Skeletal muscle tissue (tissue), 4 donors: ENCODE results near the gene RBP3. TPM values are rescaled to one million over a fixed set of nuclear protein-coding genes. Genes with fewer than 3 reads are reported as not detected.

Experiments used
- H3K27ac ChIP-seq: one replicate; pipeline ENCODE4 v1.7.0; 2013; ENCODE audit warnings: mild to moderate bottlenecking, low read depth, low read length, inconsistent platforms
- H3K27me3 ChIP-seq, 3 donors: one replicate each; pipeline ENCODE4 v1.7.0; 2013; ENCODE audit warnings: low read length in 3 of 3; ENCODE audit not compliant: control insufficient read depth in 3 of 3, insufficient read depth in 3 of 3
- H3K36me3 ChIP-seq, 3 donors: one replicate each; pipeline ENCODE4 v1.7.0; 2013; ENCODE audit warnings: low read length in 3 of 3; ENCODE audit not compliant: control insufficient read depth in 3 of 3, insufficient read depth in 3 of 3
- H3K4me1 ChIP-seq, 3 donors: one replicate each; pipeline ENCODE4 v1.7.0; 2013; ENCODE audit warnings: low read length in 3 of 3, mild to moderate bottlenecking in 3 of 3; ENCODE audit not compliant: control insufficient read depth in 3 of 3, insufficient read depth in 3 of 3
- H3K4me3 ChIP-seq, 3 donors: one replicate each; pipeline ENCODE4 v1.7.0; 2013; ENCODE audit warnings: low read length in 3 of 3
- H3K9ac ChIP-seq, 3 donors: one replicate each; pipeline ENCODE4 v1.7.0; 2013; ENCODE audit warnings: low read length in 3 of 3, mild to moderate bottlenecking in 3 of 3, moderate library complexity in 2 of 3, low read depth in 1 of 3
- H3K9me3 ChIP-seq, 3 donors: one replicate each; pipeline ENCODE4 v1.7.0; 2013; ENCODE audit warnings: low read length in 3 of 3; ENCODE audit not compliant: control insufficient read depth in 3 of 3
- total RNA-seq: library from RNA; depleted of rRNA; stranded (reverse); fragments of >200 nt; gene quantifications from one replicate; pipeline ENCODE4 v1.2.3, GENCODE V29; 2014
- donor health status: Osteomylitis.

Gene RBP3
- total RNA-seq, 1 donor from 2014 or later, result not detected

DNA sequence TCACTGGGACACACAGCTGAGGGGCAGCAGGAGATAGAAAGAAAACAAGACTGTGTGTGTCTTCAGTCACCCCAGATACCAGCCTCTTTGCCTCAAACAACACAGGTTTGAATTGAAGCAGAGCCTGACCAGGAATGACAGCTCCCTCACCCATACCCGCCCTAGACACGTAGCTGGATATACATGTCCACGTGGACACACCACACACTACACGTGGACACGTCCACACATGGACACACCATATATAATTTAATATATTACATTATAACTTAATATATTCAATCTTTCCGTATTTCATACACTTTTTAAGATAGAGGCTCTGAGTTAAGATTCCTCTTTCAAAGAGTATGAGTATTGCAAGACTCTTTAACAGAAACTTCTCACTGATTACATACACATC lies 14.6 kb upstream of the RBP3 start:
- no peaks in the 10 kb centered on the region for H3K9me3 ChIP-seq
- peaks cover 0 to 18% (median 5%) of the 10 kb centered on the region in 3 donors for H3K27me3 ChIP-seq
- H3K4me1 ChIP-seq, result no peaks in the 10 kb centered on the region
- no peaks in the 10 kb centered on the region for H3K36me3 ChIP-seq
- H3K4me3 ChIP-seq, result no peak overlapping the region
- H3K27ac ChIP-seq, result no peak overlapping the region
- no peak overlapping the region for H3K9ac ChIP-seq

DNA sequence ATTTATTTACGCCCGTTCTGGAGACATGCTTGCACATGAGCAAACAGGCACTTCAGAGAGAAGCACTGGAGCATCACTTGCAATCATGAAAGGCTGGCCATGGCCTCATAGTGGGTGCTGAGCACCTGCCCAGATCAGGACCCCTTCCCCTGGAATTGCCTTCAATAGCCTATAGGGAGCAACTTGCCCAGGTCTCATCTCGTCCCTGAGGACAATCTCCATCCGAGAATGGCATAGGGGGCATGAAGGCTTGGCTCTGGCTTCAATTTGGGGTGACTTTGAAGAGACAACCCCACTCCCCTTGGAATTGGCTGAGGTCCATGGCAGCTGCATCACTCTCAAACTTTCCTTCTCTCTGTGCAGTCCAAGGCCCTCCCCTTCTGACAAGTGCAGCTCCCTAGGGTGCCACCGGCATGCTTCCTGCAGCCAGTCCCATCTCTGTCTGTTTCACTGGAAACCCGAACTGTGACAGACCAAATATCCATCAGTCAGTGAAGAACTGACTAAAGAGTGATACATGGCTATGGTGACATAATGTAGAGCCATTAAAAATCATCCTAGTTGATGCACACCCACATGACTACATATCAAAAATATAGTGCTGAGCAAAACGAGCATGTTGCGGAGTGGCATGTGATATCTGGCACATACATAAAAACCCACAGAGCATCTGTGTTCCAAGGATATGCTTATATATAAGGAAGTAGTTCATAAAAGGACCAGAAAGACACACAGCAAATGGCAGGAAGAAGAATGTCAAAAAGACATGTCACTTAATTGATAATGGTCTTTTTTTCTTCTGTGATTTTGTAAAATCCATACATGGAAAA lies 13.5 kb upstream of the RBP3 start:
- H3K27me3 ChIP-seq, result peaks cover 0 to 18% (median 5%) of the 10 kb centered on the region in 3 donors
- no peak overlapping the region for H3K27ac ChIP-seq
- H3K9me3 ChIP-seq, result no peaks in the 10 kb centered on the region
- no peak overlapping the region for H3K4me3 ChIP-seq
- no peak overlapping the region for H3K9ac ChIP-seq
- no peaks in the 10 kb centered on the region for H3K4me1 ChIP-seq
- H3K36me3 ChIP-seq, result no peaks in the 10 kb centered on the region

DNA sequence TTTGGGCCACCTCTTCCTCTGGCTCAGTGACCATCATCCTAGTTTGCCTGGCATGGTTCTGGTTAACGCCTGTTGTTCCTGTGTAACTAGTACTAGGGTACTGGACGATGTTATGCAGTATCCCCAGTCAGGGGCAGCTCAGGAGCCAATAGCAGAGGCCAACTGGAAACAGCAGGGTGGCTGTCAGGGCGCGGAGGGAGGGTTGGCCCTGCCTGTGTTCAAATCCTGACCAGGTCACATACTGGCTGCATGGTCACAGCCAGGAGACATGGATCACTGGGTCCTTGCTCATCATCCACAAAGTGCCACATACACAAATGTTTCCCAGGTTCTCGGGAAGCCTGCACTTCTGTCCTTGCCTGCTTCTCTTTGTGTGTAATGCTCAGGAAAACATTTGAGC lies 12.3 kb upstream of the RBP3 start:
- no peaks in the 10 kb centered on the region for H3K36me3 ChIP-seq
- H3K27ac ChIP-seq, result no peak overlapping the region
- no peak overlapping the region for H3K4me3 ChIP-seq
- no peak overlapping the region for H3K9ac ChIP-seq
- no peaks in the 10 kb centered on the region for H3K9me3 ChIP-seq
- no peaks in the 10 kb centered on the region for H3K4me1 ChIP-seq
- peaks cover 0 to 18% (median 5%) of the 10 kb centered on the region in 3 donors for H3K27me3 ChIP-seq

- no peak overlapping the region for H3K27ac ChIP-seq
- H3K4me3 ChIP-seq, result no peak overlapping the region
- no peaks in the 10 kb centered on the region for H3K4me1 ChIP-seq
- no peaks in the 10 kb centered on the region for H3K9me3 ChIP-seq
- H3K27me3 ChIP-seq, result peaks cover 0 to 18% (median 5%) of the 10 kb centered on the region in 3 donors
- H3K9ac ChIP-seq, result no peak overlapping the region
- no peaks in the 10 kb centered on the region for H3K36me3 ChIP-seq
Measured at GRCh38 chr10:47336387-47337134, 11.6 kb upstream of the RBP3 start.

DNA sequence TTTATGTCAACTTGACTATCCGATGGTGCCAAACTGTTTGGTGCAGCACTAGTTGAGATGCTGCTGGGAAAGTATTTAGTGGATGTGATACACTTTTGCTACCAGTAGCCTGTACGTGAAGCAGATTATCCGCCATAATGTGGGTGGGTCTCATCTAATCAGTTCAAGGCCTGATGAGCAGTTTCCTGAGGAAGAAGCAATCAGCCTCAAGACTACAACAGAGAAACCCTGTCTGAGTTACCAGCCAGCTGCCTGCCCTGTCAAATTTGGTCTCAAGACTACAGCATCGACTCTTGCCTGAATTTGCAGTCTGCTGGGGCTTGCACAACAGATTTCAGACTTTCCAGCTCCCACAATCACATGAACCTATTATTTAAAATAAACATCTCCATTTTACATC lies 10.9 kb upstream of the RBP3 start:
- H3K4me1 ChIP-seq, result no peaks in the 10 kb centered on the region
- no peaks in the 10 kb centered on the region for H3K36me3 ChIP-seq
- peaks cover 0 to 18% (median 5%) of the 10 kb centered on the region in 3 donors for H3K27me3 ChIP-seq
- H3K27ac ChIP-seq, result no peak overlapping the region
- no peak overlapping the region for H3K9ac ChIP-seq
- no peaks in the 10 kb centered on the region for H3K9me3 ChIP-seq
- H3K4me3 ChIP-seq, result no peak overlapping the region

DNA sequence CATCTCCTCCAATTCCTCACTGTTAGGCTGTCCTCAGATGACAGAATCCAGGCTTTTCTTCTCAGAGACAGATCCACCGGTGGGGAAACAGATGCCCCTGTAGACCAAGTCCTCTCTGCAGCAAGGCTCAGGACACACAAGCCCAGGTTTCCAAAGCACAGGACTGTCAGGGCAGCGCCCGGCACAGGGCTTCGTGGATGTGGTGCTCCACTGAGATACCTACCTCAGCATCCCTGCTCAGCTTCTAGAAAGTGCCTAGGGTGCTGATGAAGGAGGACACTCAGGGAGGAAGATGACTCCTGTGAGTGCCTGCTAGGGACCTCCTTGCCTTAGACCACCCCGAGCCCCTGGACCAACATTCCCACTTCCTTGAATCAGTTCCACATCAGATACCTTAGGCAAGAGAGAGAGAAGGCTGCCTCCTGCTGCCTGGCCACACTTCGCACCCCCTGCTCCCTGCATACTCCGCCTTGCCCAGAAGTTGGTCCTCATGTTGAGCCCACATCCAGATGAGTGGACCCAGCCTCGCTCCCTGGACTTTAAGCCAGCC lies 8.9 kb upstream of the RBP3 start:
- Histone ChIP-seq H3K4me1 (no peaks in the 10 kb centered on the region), H3K9me3 (no peaks in the 10 kb centered on the region), H3K9ac (no peak overlapping the region), H3K36me3 (no peaks in the 10 kb centered on the region), H3K4me3 (no peak overlapping the region), H3K27ac (no peak overlapping the region), H3K27me3 (peaks cover 0 to 11% (median 2%) of the 10 kb centered on the region in 3 donors)

- H3K27me3 ChIP-seq, result peaks cover 0 to 6% (median 0%) of the 10 kb centered on the region in 3 donors
- no peaks in the 10 kb centered on the region for H3K4me1 ChIP-seq
- no peak overlapping the region for H3K9ac ChIP-seq
- H3K36me3 ChIP-seq, result no peaks in the 10 kb centered on the region
- H3K9me3 ChIP-seq, result no peaks in the 10 kb centered on the region
- H3K4me3 ChIP-seq, result no peak overlapping the region
- no peak overlapping the region for H3K27ac ChIP-seq
Measured at GRCh38 chr10:47339759-47340607, 8.2 kb upstream of the RBP3 start.

DNA sequence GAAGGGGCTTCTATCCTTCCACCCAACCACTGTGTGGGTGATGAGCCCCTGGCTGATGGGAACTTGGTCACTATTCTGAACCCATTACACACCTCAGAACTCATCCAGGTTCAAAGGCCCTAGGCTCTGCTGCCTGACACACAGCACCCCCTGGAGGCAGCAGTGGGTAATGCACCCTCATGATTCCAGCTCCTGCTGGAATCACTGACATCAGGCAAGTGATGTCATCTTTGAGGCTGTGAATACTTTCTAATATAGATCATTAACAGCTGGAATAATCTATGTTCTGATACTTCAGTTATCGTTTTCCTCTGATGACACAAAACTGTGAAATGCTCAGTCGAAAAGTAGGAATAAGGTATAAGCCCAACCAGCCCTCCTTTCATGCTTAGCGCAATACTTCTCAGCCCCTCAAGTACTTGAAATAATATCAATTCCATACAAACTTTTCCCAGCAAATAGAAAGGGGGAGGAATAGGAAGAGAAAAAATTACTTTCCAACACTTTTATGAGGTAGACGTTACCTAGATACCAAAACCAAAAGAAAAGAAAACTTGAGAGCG lies 7.5 kb upstream of the RBP3 start:
- Histone ChIP-seq H3K9me3 (no peaks in the 10 kb centered on the region), H3K4me1 (no peaks in the 10 kb centered on the region), H3K27ac (no peak overlapping the region), H3K4me3 (no peak overlapping the region), H3K27me3 (peaks cover 0 to 3% (median 0%) of the 10 kb centered on the region in 3 donors), H3K36me3 (no peaks in the 10 kb centered on the region), H3K9ac (no peak overlapping the region)

GRCh38 chr10:47344996-47345870 lies 2.9 kb upstream of the RBP3 start:
- Histone ChIP-seq H3K9me3 (no peaks in the 10 kb centered on the region), H3K27ac (no peak overlapping the region), H3K4me3 (no peak overlapping the region), H3K27me3 (no peaks in the 10 kb centered on the region), H3K4me1 (no peaks in the 10 kb centered on the region), H3K9ac (no peak overlapping the region), H3K36me3 (no peaks in the 10 kb centered on the region)
